GM21737 (cell line): ENCODE measurements around the gene RFLNA.

Experiments used
- ATAC-seq: cut with Tn5 transposase; IDR thresholded peaks from one replicate; pipeline ENCODE4 v1.9.1; 2021; ENCODE audit warnings: mild to moderate bottlenecking, moderate library complexity; ENCODE audit not compliant: unreplicated experiment

RFLNA gene, protein sequence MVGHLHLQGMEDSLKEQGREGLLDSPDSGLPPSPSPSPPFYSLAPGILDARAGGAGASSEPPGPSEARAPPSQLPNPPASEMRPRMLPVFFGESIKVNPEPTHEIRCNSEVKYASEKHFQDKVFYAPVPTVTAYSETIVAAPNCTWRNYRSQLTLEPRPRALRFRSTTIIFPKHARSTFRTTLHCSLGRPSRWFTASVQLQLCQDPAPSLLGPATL

DNA sequence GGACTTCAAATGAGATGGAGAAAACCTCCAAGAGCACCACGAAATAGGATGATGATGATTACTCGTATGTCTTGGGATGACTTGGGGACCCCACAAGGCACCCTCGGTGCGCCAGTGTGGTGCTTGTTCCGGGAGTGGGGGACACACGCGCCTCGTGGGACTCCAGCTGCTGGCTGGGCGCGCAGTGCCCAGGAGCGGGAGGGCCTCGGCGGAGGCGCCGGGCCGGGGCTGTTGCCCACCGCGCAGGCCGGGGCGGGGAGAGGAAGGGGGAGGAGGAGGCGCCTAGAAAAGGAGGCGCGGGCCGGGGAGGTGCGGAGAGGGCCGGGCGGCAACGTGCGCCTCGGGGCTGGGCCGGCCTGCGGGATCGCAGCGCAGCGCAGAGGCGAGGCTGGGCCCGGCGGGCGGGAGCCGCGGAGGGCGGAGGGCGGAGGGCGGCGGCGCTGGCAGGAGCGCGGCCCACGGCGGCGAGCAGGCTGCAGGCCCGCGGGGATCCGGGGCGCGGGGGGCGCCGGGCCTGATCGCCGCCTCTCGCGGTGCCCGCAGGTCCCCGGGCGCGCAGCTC, at the start of gene RFLNA:
Gene RFLNA, plus strand, starts transcription at position 314 of the 562 bp plus-strand sequence. CDS start 337 bp downstream, outside the sequence.
- no peak for ATAC-seq

DNA sequence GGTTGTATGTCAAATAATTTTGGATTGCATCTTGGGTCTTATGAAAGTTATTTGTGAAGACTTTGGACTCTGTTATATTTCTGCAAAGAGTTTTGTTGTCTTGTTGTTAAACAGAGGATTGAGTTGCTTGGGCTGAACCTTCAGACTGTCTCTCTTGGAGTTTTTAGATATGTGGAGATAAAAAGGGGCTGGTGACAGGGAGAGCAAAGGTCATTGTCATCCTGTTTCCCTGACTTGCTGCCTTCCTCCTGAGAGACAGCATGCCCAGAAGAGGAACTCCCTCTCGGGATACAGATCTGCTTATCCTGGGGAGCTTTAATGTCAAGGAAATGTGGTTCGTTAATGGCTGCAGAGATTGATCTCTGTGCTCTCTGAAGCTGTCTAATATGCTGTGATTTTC, 47.6 kb upstream of the RFLNA start:
- ATAC-seq = no peak

DNA sequence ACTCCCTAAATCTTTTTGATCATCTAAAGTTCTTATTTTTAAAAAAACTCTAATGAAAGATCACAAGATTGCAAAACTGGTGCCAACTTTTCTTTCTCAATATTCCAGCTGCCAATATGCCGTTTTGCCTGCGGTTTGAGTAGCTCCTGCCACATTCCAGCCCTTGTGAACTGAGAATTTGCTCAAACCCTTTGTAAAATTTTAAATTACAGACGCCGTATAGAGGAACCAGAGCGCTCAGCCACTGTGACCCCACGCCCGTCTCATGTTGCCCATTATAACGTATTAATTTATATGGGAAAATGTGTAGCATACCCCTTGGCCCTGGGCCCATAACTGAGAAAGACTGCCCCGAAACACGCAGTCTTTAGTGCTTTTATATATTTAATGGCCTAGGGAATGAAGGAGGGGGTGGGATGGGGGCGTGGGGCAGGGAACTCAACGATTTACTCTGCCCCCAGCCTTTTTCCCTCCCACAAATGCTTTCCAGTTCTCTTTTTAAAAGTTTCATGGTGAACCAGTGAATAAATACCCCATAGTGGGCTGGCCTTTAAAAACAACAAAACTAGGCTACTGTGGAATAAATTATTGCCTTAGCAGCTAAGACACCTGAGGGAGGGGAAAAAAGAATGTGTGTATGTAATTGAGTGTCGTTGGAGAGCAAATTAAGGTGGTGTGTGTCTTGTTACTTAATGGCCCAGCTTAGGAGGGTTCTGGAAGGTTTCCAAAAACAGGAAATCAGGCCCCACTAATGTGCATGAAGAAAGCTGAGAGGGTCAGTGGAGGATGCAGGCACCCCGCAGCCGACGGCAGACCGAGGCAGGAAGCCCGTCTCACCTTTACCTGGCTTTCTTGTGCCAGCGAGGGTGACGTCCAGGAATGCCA, 45.7 kb upstream of the RFLNA start:
- no peak for ATAC-seq

DNA sequence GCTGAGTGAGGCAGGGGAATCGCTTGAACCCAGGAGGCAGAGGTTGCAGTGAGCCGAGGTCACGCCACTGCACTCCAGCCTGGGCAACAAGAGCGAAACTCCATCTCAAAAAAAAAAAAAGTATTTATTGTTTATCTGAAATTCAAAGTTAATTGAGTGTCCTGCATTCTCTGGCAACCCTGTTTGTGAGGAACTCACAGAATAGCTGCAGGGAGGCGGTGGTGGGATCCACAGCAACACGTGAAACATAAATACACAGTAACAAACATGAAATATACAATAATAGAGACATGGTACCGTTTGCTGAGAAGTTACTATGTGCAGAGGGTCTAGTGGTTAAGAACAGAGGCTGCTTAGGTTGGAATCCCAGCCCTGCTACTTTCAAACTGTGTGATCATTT, 43.7 kb upstream of the RFLNA start:
- ATAC-seq = no peak

DNA sequence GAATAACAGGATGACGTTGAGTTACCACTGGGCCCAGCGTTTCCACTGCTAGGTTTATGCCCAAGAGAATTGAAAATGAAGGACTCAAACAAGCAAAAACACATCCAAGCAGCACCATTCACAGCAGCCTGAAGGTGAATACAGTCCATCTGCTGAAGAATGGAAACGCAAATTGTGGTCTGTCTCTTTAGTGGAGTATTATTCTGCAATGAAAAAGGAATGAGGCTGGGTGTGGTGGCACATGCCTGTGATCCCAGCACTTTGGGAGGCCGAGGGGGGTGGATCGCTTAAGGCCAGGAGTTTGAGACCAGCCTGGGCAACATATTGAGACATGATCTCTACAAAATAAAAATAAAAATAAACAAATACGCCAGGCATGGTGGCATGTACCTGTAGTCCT, 41.9 kb upstream of the RFLNA start:
- no peak for ATAC-seq

DNA sequence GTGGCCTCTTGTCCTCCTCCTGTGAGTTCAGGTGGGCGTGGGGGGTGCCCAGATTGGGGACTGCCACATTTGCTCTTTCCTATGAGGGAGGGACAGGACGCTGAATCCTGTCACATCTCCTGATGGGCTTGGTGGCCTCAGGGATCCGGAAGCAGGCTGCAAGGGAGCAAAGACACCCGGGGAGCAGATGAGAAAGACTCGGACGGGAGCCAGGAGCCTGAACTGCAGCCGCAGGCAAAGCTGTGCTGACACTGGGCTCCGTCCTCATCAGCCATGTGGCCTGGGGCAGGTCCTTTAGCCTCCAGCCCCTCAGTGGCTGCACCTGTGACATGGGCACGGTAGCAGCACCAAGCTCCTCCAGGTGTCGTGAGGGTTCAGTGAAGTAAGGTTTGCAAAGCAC, 40.8 kb upstream of the RFLNA start:
- no peak for ATAC-seq

DNA sequence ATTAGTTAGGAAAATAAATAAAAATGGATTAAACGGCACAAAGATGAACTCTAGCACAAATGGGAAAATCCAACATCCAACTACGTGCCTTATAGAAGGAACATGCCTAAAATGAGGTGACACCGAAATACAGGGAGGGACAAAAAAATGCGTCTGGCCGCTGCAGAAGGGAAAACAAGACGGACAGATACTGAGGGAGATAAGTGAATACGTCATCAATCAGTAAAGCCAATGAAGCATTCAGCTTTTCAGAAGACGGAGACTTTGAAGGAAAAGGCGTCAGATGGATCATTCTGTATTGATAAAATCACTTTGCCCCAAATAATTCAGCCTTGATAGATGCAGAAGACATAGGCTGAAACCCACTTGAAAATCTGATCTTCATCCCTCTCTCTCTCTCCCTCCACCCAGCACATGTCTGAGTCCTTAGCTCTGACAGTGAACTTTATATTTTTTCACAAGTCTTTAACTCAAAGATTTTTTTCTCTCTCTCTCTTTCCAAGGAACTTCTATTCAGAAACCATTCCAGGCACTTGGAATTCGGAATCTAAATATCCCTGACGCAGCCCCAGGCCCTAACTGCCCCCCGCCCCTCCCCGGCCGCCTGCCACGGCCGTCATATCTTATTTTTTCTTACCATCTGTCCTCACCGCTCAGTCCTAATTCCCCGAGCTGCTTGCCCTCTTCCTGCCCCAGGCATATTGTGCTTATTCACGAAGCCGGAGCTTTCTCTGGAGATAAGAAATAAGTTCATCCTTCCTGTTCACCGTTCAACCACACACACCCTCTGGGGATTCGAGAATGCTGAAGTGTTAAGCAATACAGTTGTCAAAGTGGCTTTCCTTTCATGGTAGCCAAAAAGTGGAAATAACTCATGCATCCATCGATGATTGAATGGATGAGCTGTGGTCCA, 35.5 kb upstream of the RFLNA start:
- no peak for ATAC-seq

DNA sequence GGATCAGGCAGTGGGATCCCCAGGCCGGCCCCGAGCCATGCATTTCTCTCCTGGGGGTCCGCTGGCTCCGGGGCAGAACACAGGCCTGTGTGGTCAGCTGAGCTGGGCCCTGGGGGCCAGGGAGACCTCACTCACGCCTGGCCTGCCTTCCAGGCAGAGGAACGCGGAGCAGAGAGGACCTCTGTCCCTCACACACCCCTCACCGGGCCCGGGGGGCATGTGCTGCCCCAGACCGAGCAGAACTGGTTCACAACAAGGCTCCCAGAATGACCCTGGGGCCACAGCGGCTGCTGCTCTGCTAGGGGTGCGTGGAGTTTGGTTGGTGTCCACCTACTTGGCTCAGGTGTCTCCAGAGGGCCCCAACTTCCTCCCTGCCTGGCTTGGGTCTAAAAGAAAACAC, 33.0 kb upstream of the RFLNA start:
- no peak for ATAC-seq

DNA sequence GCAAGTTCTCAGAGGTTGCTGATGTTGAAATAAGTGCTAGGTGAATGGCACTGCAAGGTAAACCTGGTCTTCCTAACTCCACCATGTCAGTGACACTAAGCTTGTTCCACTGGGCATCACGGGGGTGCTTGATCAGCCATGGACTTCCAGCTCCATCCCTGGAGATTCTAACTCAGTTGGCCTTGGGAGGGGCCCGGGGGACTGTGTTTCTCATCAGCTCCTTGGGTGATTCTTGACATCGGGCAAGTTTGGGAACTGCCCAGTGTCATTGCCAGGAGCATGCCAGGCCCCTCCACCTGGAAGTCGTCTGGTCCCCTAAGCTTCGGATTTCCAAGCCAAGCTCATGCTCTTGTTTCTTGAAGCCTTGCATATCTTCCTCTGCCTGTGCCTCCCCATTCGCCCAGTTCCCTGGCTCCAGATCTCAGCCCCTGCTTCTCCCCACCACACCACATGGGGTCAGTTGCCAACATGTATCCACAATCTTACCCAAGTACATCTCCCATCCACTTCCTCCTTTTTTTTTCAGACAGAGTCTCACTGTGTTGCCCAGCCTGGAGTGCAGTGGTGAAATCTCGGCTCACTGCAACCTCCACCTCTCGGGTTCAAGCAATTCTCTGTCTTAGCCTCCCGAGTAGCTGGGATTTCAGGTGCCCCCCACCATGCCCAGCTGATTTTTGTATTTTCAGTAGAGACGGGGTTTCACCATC, 30.7 kb upstream of the RFLNA start:
- no peak for ATAC-seq

DNA sequence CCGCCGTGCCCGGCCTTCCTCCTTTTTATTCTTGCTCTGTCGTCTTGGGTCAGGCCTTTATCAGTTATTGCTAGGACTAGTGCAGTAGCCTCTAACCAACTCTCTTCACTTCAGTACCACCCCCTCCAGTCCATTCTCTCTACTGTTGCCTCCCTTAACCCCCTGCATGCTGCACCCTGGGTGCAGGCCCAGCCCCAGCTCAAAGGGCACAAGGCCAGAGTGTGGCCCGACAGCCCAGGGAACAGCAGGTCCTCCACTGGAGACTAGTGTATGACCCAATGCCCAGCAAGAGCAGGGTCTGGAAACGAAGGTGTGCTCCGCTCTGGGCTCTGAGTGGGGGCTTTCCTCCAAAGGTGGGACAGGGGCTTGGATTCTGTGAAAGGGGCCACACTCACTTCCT, 30.0 kb upstream of the RFLNA start:
- no peak for ATAC-seq

DNA sequence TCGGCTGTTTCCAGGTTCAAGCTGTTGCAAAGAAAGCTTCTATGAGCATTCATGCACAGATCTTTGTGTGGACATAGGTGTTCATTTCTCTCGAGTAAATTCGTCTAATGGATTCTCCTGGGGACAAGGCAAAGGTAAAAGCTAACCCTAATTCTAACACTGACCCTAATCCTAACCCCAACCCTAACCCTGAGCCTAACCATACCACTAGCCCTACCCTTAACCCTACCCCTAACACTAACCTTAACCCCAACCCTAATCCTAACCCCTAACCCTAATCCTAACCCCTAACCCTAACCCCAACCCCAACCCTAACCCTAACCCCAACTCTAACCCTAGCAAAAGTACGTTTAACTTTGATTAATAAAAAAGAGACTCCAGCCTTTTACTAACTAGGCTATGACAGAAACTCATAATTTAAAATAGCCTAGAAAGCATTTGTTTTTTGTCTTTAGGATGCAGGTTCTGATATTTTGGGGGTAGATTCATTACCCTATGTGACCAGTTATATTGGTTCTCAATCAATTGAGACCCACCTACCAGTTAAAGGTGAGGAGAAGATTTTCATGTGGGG, 27.6 kb upstream of the RFLNA start:
- ATAC-seq = no peak

DNA sequence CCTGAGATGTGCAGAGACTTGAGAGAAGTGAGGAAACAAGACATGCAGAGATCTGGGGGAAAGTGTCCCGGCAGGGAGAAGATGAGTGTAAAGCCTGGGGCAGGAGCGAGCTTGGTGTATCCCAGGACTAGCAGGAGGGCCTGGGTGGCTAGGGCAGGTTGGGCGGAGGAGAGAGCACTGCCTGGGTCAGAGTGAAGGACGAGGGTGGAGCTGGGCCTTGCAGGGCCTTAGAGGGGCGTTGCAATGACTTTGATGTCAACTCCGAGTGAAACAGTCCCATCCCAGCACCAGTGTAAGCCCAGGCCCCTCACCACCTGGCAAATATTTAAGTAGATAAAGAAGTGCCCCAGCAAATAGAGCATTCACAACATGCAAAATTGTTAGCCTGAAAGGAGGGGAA, 24.2 kb upstream of the RFLNA start:
- no peak for ATAC-seq

DNA sequence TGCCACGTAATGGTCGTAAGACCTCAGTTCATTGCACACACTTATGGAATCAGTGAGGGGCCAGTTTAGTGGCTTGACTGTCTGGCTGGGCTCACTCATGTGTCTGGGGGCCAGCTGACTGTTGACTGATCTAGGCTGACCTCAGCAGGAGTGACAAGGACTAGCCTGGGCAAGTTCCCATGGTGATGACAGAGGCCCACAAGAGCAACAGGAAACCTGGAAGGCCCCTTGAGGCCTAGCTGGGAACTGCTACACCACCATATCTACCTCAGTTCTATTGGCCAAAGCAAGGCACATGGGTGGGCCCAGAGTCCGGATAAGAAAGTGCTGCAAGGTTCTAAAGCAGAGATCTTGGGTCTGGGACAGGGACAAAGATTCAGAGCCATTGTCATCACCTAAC, 21.3 kb upstream of the RFLNA start:
- no peak for ATAC-seq

DNA sequence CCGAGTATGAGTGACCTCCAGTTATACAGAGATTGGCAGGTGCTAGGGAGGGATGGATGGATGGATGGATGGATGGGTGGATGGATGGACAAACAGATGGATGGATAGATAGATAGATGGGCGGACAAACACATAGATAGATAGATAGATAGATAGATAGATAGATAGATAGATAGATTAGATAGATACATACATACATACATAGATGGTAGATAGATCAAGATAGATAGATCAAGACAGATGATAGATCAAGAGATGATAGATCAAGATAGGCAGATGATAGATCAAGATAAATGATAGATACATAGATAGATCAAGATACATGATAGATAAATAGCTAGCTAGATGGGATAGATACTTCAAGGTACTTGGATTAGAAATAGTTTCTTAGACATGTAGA, 18.6 kb upstream of the RFLNA start:
- ATAC-seq = no peak

DNA sequence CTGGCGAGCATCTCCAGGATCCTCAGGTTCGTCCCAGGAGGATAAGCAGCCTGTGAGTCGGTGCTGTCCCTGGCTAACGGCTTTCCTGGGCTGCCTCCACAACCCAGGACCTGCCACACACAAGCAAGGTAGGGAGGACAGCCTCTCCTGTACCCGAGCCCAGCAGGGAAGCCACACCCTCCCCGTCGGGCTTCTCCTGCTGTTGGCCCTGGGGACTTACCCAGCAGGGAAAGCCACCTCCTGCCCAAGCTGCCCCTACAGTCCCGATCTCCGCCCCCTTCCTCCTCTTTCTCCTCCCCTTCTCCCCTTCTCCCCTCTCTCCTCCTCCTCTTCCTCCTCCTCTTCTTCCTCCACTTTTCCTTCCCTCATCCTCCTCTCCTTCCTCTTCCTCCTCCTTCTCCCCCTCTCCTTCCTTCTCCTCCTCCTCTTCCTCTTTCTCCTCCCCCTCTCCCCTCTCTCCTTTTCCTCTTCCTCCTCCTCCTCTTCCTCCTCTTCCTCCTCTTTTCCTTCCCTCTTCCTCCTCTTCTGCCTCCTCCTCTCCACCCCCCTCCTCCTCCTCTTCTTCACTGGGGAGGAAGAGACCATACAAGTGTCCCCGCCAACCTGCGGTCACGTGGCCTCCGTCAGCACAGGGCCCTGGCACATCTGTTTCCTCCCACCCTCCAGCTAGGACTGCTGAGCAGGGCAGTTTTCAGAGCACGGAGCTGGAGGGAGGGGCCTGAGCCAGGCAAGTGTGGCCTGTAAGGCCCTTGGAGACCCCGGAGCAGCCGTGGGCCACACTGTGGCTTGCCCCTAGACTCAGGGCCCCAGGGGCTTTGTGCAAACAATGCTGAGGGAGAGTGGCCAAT, 17.3 kb upstream of the RFLNA start:
- no peak for ATAC-seq

DNA sequence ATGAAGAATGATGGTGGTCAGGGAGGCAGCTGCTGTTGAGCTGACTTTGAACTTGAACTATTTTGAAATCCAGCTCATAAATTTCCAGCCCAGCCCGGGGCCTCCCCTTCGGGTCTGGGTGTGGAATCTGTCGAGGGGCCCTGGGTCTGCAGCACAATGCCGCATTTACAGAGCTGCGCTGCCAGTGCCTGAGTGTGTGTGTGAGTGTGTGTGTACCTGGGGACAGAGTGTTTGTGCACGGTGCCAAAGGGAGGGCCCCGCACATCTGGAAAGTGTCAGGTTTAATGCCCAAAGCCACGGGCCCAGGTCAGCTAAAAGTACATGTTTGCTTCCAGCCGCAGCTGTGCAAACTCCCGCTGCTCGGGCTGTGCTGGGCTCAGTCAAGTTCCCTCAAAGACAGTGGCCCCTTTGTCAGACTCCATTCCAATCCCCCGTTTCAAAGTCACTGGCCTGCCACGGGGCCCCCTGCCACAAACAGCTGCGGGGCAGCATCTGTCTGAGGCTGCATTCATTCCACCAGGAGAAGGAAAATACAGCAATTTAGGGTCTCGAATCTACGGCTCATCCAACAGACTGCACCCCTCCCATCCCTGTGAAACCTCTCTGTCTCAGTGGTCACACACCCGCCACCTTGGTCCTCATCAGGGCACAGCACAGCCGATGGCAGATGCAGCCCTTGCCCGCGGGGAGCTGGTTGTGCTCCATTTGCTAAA, 16.3 kb upstream of the RFLNA start:
- no peak for ATAC-seq

DNA sequence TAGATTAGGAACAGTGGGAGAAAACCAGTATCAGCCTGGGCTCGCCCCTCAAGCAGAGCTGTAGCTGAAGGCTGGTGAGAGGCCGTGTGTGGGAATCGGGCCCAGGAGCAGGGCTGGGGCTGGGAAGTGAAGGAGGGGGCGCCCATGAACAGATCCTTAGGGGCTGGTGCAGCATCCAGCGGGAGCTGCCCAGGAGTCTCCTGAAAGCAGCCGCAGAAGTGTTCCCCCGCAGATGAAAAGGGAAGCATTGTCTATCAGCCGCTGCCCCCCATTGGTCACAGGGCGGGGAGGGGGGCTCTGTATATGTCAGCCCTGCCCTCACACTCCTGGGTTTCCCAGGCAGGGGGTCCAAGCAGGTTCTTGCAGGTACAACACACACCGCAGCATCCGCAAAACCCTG, 15.6 kb upstream of the RFLNA start:
- no peak for ATAC-seq

DNA sequence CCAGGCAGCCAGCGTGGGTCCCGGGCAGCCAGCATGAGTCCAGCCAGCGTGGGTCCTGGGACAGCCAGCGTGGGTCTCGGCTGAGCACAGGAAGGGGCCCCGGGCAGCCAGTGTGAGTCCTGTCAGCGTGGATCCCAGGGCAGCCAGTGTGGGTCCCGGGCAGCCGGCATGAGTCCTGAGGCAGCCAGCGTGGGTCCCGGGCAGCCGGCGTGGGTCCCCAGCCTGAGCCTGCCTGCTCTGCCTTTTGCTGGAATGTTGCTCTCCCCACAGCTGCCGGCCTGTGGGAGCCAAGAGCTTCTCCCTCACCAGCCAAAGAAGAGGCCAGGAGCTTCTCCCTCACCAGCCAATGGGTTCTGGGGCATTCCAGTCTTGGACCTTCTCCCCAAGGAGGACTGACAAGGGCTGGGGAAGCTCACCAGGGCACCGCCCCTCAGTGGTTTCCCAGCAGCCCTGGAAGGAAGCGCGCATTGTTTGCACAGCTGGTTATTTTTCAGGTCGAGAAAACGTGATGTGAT, 15.0 kb upstream of the RFLNA start:
- ATAC-seq = no peak
